ENCODE measurements around the gene PCAT7. TPM values are rescaled to one million over a fixed set of nuclear protein-coding genes. Genes with fewer than 3 reads are reported as not detected.

Gene PCAT7
- total and polyA plus RNA-seq, 10 of the 15 experiments (the other 5 are each of a cell fraction or from before 2014, with no cell fraction given), result 0.04 TPM; not detected in 9

DNA sequence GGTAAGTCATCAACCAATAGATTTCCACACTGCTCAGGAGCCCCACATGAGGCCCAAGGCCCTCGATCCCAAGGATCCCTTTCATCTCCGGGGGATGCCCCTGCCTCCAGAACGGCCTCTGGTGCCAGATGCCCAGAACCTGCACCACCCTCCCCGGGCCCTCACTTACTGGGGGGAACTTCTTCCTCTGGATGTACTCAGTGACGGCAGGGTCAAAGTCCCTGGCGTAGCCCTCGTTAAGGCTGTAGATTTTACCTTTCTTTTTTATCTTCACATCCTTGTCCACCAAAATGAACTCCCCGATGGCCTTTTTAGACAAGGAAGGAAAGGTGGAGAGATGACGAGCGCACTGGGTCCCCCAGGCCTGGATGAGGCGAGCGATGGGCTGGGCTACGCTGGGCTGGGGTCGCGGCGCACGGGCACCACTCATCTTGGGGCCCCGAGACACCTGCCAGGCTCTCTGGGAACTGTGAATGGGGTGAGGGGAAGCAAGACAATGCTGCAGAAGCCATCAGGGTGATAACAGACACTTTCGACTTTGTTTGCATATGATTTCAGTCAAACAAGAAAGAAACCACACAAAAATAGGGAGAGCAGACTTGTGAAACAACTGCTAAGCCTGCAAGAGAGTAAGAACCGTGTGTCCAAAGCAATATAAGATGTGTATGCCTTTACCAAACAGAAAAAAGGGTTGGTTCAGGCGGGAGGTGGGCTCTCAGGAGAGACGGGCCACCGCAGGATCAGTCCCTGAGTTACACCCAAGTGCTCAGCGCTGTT is 52.0 kb downstream of the PCAT7 start:
- no peak for TF ChIP-seq NFXL1 (IDR thresholded peaks at IDR 0.05; ENCODE audit: borderline replicate concordance)
- TF ChIP-seq, protein P1, sequence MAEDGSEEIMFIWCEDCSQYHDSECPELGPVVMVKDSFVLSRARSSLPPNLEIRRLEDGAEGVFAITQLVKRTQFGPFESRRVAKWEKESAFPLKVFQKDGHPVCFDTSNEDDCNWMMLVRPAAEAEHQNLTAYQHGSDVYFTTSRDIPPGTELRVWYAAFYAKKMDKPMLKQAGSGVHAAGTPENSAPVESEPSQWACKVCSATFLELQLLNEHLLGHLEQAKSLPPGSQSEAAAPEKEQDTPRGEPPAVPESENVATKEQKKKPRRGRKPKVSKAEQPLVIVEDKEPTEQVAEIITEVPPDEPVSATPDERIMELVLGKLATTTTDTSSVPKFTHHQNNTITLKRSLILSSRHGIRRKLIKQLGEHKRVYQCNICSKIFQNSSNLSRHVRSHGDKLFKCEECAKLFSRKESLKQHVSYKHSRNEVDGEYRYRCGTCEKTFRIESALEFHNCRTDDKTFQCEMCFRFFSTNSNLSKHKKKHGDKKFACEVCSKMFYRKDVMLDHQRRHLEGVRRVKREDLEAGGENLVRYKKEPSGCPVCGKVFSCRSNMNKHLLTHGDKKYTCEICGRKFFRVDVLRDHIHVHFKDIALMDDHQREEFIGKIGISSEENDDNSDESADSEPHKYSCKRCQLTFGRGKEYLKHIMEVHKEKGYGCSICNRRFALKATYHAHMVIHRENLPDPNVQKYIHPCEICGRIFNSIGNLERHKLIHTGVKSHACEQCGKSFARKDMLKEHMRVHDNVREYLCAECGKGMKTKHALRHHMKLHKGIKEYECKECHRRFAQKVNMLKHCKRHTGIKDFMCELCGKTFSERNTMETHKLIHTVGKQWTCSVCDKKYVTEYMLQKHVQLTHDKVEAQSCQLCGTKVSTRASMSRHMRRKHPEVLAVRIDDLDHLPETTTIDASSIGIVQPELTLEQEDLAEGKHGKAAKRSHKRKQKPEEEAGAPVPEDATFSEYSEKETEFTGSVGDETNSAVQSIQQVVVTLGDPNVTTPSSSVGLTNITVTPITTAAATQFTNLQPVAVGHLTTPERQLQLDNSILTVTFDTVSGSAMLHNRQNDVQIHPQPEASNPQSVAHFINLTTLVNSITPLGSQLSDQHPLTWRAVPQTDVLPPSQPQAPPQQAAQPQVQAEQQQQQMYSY (CRISPR knock-in tag; IDR thresholded peaks at IDR 0.05), result no peak
- TF ChIP-seq CREM (IDR thresholded peaks at IDR 0.05; ENCODE audit: low read depth), result no peak
- no peak for TF ChIP-seq TCF3 (IDR thresholded peaks at IDR 0.05; ENCODE audit: borderline replicate concordance, insufficient read depth, low read depth, low read length)
- no peak for TF ChIP-seq SIX5 (IDR thresholded peaks at IDR 0.05; ENCODE audit: low read depth, low read length, severe bottlenecking)
- no peak for TF ChIP-seq BCLAF1 (IDR thresholded peaks at IDR 0.05)
- TF ChIP-seq RBBP5 (conservative IDR thresholded peaks at IDR 0.05), result no peak
- TF ChIP-seq SPI1 (IDR thresholded peaks at IDR 0.05; ENCODE audit: borderline replicate concordance, insufficient read depth, low read depth, low read length), result no peak
- TF ChIP-seq E4F1 (IDR thresholded peaks at IDR 0.05; ENCODE audit: borderline replicate concordance, partially characterized antibody), result no peak
- TF ChIP-seq CHD2 (IDR thresholded peaks at IDR 0.05; ENCODE audit: borderline replicate concordance, low read depth, low read length), result no peak
- Histone ChIP-seq H3K27ac (ENCODE audit: control insufficient read depth, insufficient read depth) (no peak overlapping the region), H3K27me3 (replicated peaks in 1 of 2; ENCODE audit: control insufficient read depth in 2 of 2, insufficient read depth in 2 of 2, low read length in 1 of 2) (peaks cover 0 to 10% of the 10 kb centered on the region in 2 experiments; a peak in 2 of 4 replicates), H3K4me3 (no peak overlapping the region), H4K20me1 (ENCODE audit: control insufficient read depth, insufficient read depth) (no peaks in the 10 kb centered on the region), H2AFZ (ENCODE audit: control insufficient read depth, low read depth, low read length) (no peak overlapping the region), H3K36me3 (ENCODE audit: control insufficient read depth in 2 of 2, insufficient read depth in 2 of 2, low read length in 1 of 2) (no peaks in the 10 kb centered on the region), H3K9ac (ENCODE audit: control insufficient read depth, insufficient read depth, low read length) (no peak overlapping the region), H3K9me3 (replicated peaks; ENCODE audit: control insufficient read depth, insufficient read depth, low read length) (no peaks in the 10 kb centered on the region), H3K4me1 (ENCODE audit: control insufficient read depth, insufficient read depth, low read length) (peaks cover 3% of the 10 kb centered on the region; the same call in 1 of the 2 replicates), H3K79me2 (ENCODE audit: control insufficient read depth, insufficient read depth, low read length) (no peaks in the 10 kb centered on the region), H3K4me2 (ENCODE audit: control insufficient read depth, insufficient read depth) (0 out of 2 replicates have a peak overlapping the region, but pooled peaks have one; percentile 9)
- WGBS (ENCODE audit: insufficient coverage, insufficient replicate concordance, low lambda C conversion rate, missing lambda C conversion rate), result 54% methylated on average over 24 of the region's 24 CpGs
- ChIA-PET SMC1A (ENCODE audit: uncharacterized antibody, unreplicated experiment) (no interaction called here), POLR2A (no interaction called here), RAD21 (ENCODE audit: unreplicated experiment) (no interaction called here), CTCF (interaction anchor here (0.9 to 1.2 kb wide), 3 partner anchors 10 to 120 kb away, joined by 3 to 4 read pairs (median 3); no protein-coding TSS in a partner anchor)
- ATAC-seq (no peak), FAIRE-seq (no peak), DNase-seq (ENCODE audit: low read depth, low spot score) (no peak)
- in situ Hi-C loops (cut with MboI) (no loop called here), intact Hi-C loops (cut with micrococcal nuclease; ENCODE audit: unreplicated experiment) (no loop called here)
- BruUV-seq (replicated peaks), result no TSS peak

Data from GM12878 (cell line).